Measurements from ENCODE around the gene FOXO3.

The FOXO3 gene

DNA sequence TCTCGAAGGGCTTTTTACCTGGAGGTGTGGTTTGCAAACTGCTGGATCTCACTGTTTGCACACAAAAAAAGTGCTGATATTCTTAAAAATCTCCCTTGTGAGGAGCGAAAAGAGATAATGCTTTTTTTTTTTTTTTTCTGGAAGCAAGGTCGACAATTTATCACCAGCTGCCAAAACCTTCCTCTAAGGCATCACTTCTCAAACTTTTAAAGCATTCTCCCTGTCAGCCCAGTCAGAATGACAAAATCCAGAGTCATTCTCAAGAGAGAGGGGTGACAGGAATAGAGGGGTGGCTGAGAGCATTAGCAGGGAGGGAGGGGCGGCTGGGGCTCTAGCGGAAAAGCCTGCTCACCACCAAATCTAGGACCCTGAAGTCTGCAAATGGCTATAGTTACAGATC, 150.4 kb downstream of the FOXO3 start:
- no peak for DNase-seq (ENCODE audit: low read depth in 2 of 2)

DNA sequence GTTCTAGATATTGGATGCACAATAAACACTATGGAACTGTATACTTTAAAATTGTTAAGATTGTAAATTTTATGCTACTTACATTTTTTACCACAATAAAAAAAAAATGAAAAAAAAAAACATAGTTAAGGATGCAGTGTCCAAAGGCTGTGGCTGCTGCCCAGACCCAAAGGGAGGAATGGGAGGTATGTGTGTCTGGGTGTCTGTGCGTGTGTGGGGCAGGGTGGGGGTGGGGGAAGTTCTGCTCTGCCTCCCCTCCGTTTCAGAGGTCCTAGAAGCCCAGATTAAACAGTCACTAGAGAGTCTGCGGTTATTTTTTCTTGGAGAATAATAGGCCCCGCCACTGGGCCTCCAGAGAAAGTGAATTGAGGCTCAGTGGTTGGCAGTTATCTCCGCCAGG, 151.1 kb downstream of the FOXO3 start:
- DNase-seq (ENCODE audit: low read depth in 2 of 2), result no peak

DNA sequence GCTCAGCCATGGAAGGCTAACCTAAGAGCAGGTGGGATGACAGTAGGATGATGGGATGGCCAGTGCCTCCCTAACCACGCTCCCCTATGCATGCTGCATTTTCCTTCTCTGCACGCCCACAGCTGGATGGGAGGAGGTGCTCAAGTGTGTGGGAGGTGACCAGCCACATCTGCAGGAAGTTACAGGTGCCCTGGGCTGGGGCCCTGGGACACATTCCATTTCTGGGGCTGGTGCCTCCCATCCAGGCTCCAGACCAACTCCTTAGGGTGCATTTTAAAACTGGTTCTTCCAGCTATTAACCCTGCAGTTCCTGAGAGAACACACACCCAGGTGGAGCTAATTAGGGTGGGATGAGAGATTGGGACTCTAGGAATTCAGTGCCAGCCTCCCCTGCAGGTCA, 152.2 kb downstream of the FOXO3 start:
- no peak for DNase-seq (ENCODE audit: low read depth in 2 of 2)

DNA sequence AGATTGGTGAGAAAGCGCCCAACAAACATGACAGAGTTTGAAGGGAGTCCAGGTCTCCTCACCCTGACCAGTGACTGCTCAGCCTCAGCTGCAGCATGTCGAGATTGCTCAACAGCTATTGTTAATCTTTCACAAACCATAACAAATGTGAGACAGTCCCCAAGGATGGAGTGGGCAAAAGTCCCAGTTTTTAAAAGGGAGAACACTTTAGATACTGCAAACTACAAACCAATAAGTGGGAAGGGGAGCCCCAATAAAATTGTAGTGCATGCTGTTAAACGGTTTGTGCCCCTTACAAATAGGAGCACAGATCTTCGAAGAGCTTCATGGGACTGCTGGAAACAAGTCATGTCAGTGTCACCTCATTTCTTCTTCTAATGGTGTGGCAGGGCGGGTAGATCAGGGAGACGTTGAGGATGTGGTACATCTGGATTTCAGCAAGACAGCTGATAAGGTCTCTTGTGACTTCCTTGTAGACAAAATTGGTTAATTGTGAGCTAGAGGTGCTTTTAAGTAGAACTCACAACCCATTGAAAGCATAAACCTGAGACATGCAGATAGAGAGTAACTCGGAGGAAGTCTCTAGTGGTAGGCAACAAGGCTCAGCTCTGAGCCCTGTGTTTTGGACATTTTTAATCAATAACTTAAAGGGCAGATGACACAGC, 153.5 kb downstream of the FOXO3 start:
- no peak for DNase-seq (ENCODE audit: low read depth in 2 of 2)

DNA sequence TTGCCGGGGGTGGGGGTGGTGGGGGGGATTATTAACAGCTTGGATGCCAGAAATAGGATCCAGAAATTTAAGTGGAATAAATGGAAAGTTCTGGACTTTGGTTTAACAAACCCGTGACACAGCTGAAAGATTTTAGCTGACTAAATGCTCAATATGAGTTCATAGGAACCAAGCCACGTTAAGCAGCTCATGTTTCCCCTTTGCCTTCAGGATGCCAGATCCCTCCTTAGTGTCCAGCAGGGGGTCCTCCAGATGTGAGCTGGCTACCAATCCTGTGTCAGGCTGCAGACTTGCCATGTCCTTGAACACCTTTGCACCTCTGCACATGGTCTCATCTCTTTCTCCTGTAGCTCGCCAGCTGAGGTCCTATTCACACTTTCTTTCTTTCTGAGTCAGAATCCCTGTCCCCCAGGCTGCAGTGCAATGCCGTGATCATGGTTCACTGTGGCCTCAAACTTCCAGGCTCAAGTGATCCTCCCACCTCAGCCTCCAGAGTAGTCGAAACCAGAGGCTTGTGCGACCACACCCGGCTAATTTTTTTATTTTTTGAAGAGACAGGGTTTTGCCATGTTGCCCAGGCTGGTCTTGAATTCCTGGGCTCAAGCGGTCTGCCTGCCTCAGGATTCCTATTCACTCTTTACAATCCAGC, 154.2 kb downstream of the FOXO3 start:
- DNase-seq (ENCODE audit: low read depth in 2 of 2), result no peak

DNA sequence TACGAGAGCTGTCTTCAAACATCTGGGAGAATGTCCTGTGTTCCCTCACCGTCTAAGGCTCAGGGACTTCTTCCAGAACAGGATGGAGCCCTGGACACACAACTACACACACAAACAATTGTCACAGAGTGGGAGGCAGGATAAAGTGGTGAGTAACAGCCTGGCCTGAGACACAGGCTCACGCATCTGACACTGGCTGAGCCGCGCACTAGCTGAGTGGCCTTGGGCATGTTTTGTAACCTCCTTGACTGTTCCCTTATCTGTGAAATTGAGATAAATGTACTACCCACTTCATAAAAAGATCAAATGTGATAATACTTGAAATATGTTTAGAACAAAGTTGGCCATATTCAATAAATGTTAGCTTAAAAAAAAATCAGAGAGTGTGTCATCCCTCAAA, 155.1 kb downstream of the FOXO3 start:
- DNase-seq (ENCODE audit: low read depth in 2 of 2), result no peak

DNA sequence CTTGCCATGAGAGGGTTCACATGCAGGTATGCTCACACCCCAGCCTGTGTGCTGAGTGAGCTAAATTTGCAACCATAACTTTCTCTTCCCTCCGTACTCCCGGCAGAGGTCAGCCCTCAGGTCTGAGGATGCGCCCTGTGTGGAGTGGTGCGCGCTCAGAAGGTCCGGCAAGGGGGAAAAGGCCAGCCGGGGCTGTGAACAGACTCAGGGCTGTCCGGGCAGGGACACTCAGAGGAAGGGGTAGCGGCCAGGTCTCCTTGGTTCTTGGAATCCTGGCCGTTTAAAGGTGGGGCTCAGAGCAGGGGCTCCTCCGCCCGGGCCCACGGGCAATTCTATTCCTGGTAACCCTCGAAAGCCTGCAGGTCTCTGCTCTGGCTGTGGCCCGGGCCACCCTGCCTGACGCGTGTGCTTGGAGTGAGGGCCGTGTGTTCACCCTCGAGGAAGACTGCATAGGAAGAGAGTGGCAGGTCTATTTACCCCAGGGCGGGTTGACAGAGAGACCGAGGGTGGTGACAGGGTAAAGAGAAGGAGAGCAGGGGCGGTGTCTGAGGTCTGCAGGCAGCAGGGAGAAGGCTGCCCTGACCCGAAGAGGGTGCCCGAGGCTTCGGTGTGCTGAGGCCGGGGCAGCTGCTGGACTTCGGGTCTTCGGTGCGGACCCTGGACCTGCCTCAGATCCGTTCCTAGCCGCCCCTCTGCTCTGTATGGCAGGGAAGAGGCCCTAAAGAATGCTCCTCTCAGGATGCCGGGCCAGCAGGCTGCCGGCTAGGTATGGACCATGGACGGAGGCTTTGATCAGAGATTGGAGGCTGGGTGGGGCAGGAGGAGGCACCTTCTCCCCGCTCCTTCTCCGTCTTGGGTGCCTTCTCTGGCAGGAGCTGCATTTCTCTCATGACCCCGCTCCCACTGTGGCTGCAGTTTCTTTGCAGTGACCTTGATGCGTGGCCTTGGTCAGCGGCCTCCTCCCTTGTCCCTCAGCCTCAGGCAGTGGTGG, 156.4 kb downstream of the FOXO3 start:
- DNase-seq (ENCODE audit: low read depth in 2 of 2), result no peak

DNA sequence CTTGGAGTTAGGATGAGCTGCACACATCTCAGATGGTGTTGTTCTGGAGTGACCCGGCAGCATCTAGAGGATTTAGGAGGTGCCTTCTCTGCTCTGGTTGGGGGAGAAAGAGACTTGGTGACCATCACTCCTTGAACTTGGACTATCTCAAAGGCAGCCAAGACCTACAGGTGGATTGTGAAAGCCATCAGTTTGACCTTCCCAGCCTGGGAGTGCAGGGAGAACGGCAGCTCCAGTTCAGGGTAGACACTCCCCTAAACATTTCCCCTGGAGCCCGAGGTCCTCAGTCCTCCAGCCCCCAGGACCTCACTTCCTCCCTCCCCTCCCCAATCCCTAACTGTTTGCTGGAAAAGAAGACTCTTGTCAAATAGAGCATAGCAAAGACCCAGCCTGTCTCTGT, 158.8 kb downstream of the FOXO3 start:
- no peak for DNase-seq (ENCODE audit: low read depth in 2 of 2)

DNA sequence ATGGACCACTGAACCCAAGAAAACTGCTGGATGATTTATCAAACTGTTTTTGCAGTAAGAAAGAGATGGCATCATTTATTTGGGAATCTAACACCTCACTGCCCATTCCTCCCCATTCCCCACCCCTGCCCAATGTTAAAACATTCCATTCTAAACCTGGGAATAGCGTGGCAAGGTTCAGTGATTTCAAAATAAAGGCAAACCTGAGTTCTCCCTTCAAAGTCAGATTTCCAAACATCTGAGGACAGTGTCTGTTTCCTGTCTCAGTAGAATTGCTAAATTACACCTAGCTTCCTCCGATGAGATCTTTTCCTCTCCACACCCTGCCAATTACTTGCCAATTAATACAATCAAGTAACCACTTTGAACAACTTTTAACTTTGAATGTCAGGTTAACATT, 160.1 kb downstream of the FOXO3 start:
- DNase-seq (ENCODE audit: low read depth in 2 of 2), result no peak

DNA sequence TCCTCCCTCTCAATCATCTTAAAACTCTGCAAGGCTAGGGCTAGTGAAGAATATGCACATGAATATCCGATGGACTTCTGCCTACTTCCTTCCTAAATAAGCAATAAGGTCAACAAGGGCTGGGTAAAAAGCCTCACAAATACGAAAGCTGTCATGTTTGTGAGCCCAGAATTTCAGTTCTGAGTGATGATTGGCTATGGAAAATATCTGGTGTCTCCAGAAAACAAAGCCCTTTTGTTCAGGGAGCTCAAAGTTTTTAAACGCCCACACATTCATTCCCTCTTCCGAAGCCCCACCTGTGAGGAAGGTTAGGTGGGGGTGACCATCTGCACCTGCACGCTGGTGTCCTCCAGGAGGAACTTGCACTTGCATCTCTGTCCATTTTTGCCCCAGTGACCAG, 160.6 kb downstream of the FOXO3 start:
- no peak for DNase-seq (ENCODE audit: low read depth in 2 of 2)

DNA sequence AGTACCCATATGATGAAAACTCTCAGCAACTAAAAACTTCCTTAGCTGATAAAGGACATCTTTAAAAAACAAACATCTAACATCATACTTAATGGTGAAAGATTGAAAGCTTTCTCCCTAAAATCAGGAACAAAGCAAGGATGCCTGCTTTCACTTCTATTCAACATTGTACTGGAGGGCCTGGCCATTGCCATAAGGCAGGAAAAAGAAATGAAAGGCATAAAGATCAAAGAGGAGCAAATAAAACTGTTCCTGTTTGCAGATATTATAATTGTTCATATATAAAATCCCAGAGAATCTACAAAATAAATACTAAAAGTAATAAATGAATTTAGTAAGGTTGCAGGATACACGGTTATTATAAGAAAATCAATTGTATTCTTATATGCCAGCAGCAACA, 162.9 kb downstream of the FOXO3 start:
- DNase-seq (ENCODE audit: low read depth in 2 of 2), result no peak

DNA sequence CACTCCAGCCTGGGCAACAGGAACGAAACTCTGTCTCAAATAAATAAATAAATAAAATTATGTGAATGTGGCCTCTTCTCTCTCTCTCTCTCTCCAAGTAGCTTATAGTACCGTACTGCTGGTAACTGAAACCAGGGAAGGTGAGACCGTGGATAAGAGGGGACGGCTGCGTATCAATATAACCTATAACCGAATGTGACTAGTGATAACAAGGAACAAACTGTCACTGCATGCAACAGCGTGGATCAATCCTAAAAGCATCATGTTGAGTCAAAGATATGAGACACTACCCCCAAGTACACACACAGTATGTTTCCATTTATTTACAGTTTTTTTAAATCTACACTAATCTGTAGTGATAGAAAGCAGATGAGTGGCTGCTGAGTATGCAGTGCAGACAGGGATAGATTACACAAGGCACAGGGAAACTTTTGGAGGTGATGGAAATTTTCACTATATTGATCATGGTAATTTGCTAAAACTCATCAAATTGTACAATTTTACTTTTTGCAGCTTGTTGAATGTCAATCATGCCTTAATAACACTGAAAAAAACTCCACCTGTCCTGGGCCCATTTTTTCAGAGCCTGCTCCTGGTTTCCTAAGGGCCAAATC, 166.1 kb downstream of the FOXO3 start:
- no peak for DNase-seq (ENCODE audit: low read depth in 2 of 2)

DNA sequence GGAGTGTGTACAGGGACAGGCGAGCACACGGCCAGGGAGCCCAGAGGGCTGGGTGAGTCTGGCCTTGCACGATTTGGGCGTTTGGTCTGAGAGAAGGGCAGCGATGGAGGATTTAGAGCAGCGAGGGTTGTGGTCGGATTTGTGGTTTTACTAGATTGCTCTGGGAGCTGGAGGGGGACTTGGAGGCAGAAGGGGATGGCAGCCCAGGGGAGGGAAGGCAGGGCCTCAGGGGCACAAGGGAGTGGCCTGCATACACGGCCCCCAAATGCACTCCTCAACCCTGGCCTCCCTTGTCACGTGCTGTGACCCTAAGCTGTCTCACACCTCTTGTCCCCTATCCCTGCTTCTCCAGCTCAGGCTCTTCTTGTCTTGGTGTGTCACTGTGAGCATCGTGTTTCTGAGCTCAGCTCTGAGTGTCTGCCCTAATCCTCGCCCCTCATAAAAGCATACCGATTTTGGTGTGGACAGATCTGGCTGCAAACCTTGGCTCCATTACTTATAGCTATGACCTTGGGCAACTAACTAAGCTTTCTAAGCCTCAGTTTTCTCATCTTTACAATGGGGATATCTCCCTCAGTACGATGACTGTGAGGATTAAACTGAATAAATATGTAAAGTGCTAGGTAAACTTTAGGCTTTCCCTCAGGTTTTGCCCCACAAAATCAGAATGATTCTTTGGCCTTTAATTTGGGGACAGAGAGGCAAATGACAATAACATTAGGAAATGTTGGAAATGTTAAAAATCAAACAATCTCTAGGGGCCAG, 167.4 kb downstream of the FOXO3 start:
- DNase-seq (ENCODE audit: low read depth in 2 of 2), result no peak

DNA sequence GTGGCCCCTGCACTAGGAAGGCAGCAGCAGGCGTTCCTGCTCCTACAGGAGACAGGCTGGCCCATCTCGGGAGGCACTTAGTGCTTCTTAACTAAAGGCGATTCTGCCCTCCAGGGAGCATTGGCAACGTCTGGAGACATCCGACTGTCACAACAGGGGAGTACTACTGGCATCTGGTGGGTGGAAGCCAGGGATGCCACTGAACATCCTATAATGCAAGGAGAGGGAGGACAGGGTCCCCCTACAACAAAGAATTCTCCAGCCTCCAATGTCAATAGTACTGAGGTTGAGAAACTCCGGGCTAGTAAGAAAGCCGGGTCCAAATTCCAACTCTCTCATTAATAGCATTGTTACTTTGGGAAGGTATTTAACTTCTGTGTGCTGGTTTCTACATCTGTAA, 168.1 kb downstream of the FOXO3 start:
- DNase-seq (ENCODE audit: low read depth in 2 of 2), result no peak

DNA sequence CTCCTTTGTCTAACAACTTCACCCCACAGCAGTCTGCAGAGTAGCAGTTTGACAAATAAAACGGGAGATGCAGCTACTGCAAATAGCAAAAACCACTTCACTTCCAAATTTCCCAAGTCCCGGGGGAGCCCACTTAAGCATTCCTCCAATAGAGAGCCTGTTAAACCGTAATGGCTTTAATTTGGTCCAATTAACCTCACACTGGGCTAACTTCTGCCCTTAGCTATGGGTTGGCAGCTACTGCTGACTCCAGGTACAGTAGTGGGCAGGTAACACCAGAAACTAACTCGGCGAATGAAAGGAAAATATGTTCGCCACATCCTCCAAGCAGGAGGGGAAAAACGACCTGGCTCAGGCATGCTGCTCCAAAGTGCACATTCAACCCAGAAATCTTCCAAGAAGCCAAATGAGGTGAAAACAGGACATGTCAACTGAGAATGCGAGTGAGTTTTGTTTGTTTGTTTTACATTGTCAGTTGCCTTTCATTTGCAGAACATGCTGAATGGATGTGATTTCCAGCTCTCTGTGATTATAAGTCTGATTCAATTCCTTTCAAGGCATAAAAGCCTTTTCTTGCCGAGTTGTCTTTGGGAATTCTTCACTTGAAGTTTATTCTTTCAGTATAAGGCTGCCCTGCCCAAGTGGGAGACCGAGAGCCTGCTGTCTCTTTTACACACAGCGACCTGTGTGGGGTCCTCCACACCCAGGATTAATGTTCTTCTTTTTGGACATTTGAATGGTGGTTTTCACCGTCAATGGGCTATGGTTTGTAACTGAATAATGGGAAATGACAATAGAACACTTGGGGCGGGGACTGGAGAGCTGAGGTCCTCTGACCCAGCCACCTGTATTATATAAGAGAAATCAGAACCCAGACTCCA, 170.2 kb downstream of the FOXO3 start:
- no peak for DNase-seq (ENCODE audit: low read depth in 2 of 2)

DNA sequence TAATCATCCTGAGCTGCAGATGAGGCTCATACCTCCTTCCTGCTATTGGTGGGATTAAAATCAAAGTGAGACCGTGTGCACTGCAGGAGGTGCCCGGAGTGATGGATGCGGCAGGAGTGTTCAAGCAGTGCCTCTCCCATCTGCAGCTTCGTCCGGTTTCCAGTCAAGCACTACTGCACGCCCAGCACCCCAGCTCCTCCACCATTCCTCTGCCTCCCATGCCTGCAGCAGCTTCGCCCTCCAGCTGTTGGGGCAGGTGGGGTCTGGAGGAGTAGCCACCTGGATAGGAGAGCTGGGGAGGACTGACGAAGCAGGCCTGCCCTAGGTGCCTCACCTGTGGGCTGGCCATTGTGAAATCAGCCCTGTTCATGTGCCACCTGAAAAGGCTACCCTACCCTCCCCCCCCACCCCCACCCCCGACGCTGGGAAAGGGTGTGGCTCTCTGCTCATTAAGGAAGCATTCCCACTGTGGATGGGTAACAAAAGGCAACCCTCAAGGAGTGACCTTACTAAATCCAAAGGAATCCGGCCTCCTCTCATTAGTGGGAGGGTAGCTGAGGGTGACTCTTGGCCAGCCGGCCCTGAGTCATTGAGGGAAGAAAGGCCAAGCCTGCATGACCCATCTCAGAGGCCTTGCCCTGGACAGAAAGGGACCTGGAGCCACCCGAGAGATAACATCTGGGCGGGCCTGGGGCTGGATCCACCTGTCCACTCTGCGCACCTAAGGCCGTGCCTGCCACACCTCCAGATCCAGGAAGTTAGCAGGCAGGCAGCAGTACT, 171.6 kb downstream of the FOXO3 start:
- DNase-seq (ENCODE audit: low read depth in 2 of 2), result no peak

DNA sequence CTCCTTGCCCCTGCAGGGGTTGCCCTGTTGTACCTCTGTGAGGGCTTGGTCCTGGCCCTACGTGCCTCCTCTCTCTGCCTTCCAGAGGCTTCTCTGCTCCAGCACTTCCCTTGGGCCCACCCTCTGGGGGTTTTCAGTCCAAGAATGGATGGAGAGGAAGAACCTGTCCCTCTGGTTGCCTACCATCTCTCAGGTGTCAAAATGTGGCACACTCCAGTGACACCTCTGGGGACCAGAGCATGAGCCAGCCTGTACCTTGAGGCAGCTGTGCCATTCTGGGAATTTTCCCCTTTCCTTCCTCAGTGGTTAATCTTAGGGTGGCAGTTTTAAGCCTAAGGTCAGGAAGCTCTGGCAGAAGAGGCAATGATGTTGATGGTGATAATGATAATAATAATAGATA, 172.3 kb downstream of the FOXO3 start:
- DNase-seq (ENCODE audit: low read depth in 2 of 2), result no peak

DNA sequence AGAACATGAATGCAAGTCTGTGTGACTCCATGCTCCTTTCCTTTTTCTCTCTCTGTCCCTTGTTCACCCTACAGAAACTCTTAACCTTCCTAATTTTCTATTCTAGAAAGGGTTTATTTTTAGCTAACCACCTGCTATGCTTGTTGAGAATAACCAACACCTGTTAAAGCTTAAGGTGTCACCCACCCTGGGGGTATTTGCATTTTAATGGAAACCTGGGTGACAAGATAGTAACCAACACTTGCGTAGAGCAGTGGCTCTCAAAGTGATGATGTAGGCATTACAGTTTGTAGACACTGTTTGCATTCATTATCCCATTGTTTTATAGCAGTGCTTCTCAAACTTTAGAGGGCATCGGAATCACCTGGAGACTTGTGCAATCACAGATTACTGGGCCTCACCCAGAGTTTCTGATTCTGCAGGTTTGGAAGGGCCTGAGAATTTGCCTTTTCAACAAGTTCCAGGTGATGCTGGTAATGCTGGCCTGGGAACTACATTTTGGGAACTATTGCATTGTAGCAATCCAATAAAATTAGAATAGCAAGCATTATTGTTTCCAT, 173.1 kb downstream of the FOXO3 start:
- no peak for DNase-seq (ENCODE audit: low read depth in 2 of 2)
